ENCODE data around the gene SYMPK.
"Not testable (repeated sequence)": the region's sequence is repeated elsewhere in the genome, so short reads cannot be mapped to it uniquely, and the experiment has no call there.

SYMPK gene

GRCh38 chr19:45870798-45871197 lies 7.9 kb upstream of the SYMPK start:
- DNase-seq (ENCODE audit: low read depth in 2 of 2, low spot score in 1 of 2) = no peak

- DNase-seq (ENCODE audit: low read depth in 2 of 2, low spot score in 1 of 2) = not testable (repeated sequence)
Measured at GRCh38 chr19:45867241-45867640, 4.3 kb upstream of the SYMPK start.

- DNase-seq (ENCODE audit: low read depth in 2 of 2, low spot score in 1 of 2) = no peak
Measured at GRCh38 chr19:45866400-45867176, 3.6 kb upstream of the SYMPK start.

- DNase-seq (ENCODE audit: low read depth in 2 of 2, low spot score in 1 of 2) = no peak
Measured at GRCh38 chr19:45865269-45865948, 2.5 kb upstream of the SYMPK start.

GRCh38 chr19:45864629-45865082 lies 1.7 kb upstream of the SYMPK start:
- DNase-seq (ENCODE audit: low read depth in 2 of 2, low spot score in 1 of 2) = no peak

GRCh38 chr19:45863840-45864628 lies 1.1 kb upstream of the SYMPK start, which contains the start of gene FOXA3:
Gene FOXA3, plus strand, starts transcription at chr19:45864326. Its CDS starts 131 bp downstream, at chr19:45864457.
- DNase-seq (ENCODE audit: low read depth in 2 of 2, low spot score in 1 of 2) = no peak

- DNase-seq (ENCODE audit: low read depth in 2 of 2, low spot score in 1 of 2) = no peak
Measured at GRCh38 chr19:45863335-45863839, 440 bp upstream of the SYMPK start.

- no peak for DNase-seq (ENCODE audit: low read depth in 2 of 2, low spot score in 1 of 2)
Measured at GRCh38 chr19:45862271-45862563, 730 bp downstream of the SYMPK start.

GRCh38 chr19:45860359-45861259 lies 2.3 kb downstream of the SYMPK start:
- no peak for DNase-seq (ENCODE audit: low read depth in 2 of 2, low spot score in 1 of 2)

- DNase-seq (ENCODE audit: low read depth in 2 of 2, low spot score in 1 of 2) = no peak
Measured at GRCh38 chr19:45854167-45854778, 8.7 kb downstream of the SYMPK start.

- DNase-seq (ENCODE audit: low read depth in 2 of 2, low spot score in 1 of 2) = no peak
Measured at GRCh38 chr19:45852983-45853382, 10.0 kb downstream of the SYMPK start.

- DNase-seq (ENCODE audit: low read depth in 2 of 2, low spot score in 1 of 2) = no peak
Measured at GRCh38 chr19:45852145-45852750, 10.7 kb downstream of the SYMPK start.

- DNase-seq (ENCODE audit: low read depth in 2 of 2, low spot score in 1 of 2) = no peak
Measured at GRCh38 chr19:45848922-45849321, 14.0 kb downstream of the SYMPK start.

GRCh38 chr19:45847663-45848062 lies 15.3 kb downstream of the SYMPK start:
- no peak for DNase-seq (ENCODE audit: low read depth in 2 of 2, low spot score in 1 of 2)

- DNase-seq (ENCODE audit: low read depth in 2 of 2, low spot score in 1 of 2) = no peak
Measured at GRCh38 chr19:45842198-45842597, 20.7 kb downstream of the SYMPK start.

GRCh38 chr19:45834970-45835369 lies 28.0 kb downstream of the SYMPK start:
- no peak for DNase-seq (ENCODE audit: low read depth in 2 of 2, low spot score in 1 of 2)

GRCh38 chr19:45828945-45829344 lies 34.0 kb downstream of the SYMPK start:
- no peak for DNase-seq (ENCODE audit: low read depth in 2 of 2, low spot score in 1 of 2)

GRCh38 chr19:45828523-45828922 lies 34.4 kb downstream of the SYMPK start:
- DNase-seq (ENCODE audit: low read depth in 2 of 2, low spot score in 1 of 2) = no peak

- DNase-seq (ENCODE audit: low read depth in 2 of 2, low spot score in 1 of 2) = no peak
Measured at GRCh38 chr19:45827459-45828093, 35.4 kb downstream of the SYMPK start.
